GM12872 (cell line): ENCODE measurements around the gene NOM1.

ENCODE experiments used
- CTCF ChIP-seq: IDR thresholded peaks from 3 replicates; pipeline ENCODE4 v1.5.1; 2011; ENCODE audit warnings: low read depth, mild to moderate bottlenecking, low read length, moderate library complexity; ENCODE audit not compliant: insufficient read depth

The NOM1 gene

GRCh38 chr7:156949541-156950380 lies at the start of gene NOM1:
NOM1 (plus strand) TSS chr7:156949712; CDS start chr7:156949738, 26 bp downstream.
- peak; percentile 69 for TF ChIP-seq CTCF

- no peak for TF ChIP-seq CTCF
Measured at GRCh38 chr7:156903232-156903909, 46.1 kb upstream of the NOM1 start.

- TF ChIP-seq CTCF = no peak
Measured at GRCh38 chr7:156906200-156906649, 43.3 kb upstream of the NOM1 start.

GRCh38 chr7:156907656-156908055 lies 41.9 kb upstream of the NOM1 start:
- TF ChIP-seq CTCF = no peak

GRCh38 chr7:156918635-156919034 lies 30.9 kb upstream of the NOM1 start:
- no peak for TF ChIP-seq CTCF

GRCh38 chr7:156919132-156919713 lies 30.3 kb upstream of the NOM1 start:
- no peak for TF ChIP-seq CTCF

- no peak for TF ChIP-seq CTCF
Measured at GRCh38 chr7:156920076-156920475, 29.4 kb upstream of the NOM1 start.
